Left lung (tissue), 10 donors: Measurements from ENCODE around the gene BLVRA. TPM values are rescaled to one million over a fixed set of nuclear protein-coding genes. Genes with fewer than 3 reads are reported as not detected.

Source experiments
- ATAC-seq: fragments of 200-7000 bp; cut with Tn5 transposase; one replicate; pipeline ENCODE4 v1.9.1; 2020; ENCODE audit warnings: moderate library complexity
- DNase-seq, 4 donors: peaks; one replicate each; pipeline ENCODE4 v3.0.0-alpha.2; 2013 to 2020
- H3K27ac ChIP-seq, 2 donors: fragments of 200-600 bp; sonication (generic) in 1 of 2; one replicate each; pipeline versions ENCODE4 v1.5.0 to v1.8.0; 2020 to 2021
- H3K27me3 ChIP-seq, 2 donors: fragments of 200-600 bp; sonication (generic) in 1 of 2; one replicate each; pipeline versions ENCODE4 v1.5.0 to v1.8.0; 2020 to 2021
- H3K36me3 ChIP-seq, 2 donors: fragments of 200-600 bp; sonication (generic) in 1 of 2; one replicate each; pipeline versions ENCODE4 v1.5.0 to v1.8.0; 2020 to 2021
- H3K4me1 ChIP-seq, 2 donors: fragments of 200-600 bp; one replicate each; pipeline ENCODE4 v1.8.0; 2021
- H3K4me3 ChIP-seq, 2 donors: fragments of 200-600 bp; sonication (generic) in 1 of 2; one replicate each; pipeline versions ENCODE4 v1.5.0 to v1.8.0; 2020 to 2021; ENCODE audit warnings: mild to moderate bottlenecking in 1 of 2
- H3K9me3 ChIP-seq, 2 donors: fragments of 200-600 bp; sonication (generic) in 1 of 2; one replicate each; pipeline versions ENCODE4 v1.5.0 to v1.8.0; 2020 to 2021
- CTCF ChIP-seq, 2 donors: fragments of 200-600 bp; sonication (generic) in 1 of 2; IDR thresholded peaks; one replicate each; pipeline versions ENCODE4 v1.5.0 to v1.8.0; 2021; ENCODE audit warnings: antibody characterized with exemption in 2 of 2
- intact Hi-C, 2 donors: fragments of 100-400 bp; cut with DNase I; formaldehyde crosslinking; loops; one replicate each; pipeline versions ENCODE4 v1.11.2 to v1.14.2; 2022
- polyA plus RNA-seq, 6 donors: library from polyadenylated mRNA; unstranded; fragments of 120-200 nt; gene quantifications; one replicate each; pipeline ENCODE4 v1.2.1, GENCODE V29; 2013; ENCODE audit not compliant: insufficient read length in 6 of 6
- total RNA-seq, 2 donors: library from RNA; stranded (reverse); fragmentation: NEBNext Ultra II Directional; extraction: Animal tissue kit (Norgen Biotek cat#: 25700); gene quantifications; one replicate each; pipeline ENCODE4 v1.2.1, GENCODE V29; 2021
- donor health status: DM: no; HTN: yes; CAD: no.
- donor health status: DM: no; HTN: no; CAD: no.

The BLVRA gene
- total and polyA plus RNA-seq, 8 donors: 38.0 to 83.8 (median 46.1) TPM

GRCh38 chr7:43721193-43721806 is 37.2 kb upstream of the BLVRA start:
- intact Hi-C loops: loop anchor here in 1 of 2 donors (10.0 kb wide), 1 partner anchor 114 kb away; no protein-coding TSS in a partner anchor
- peak; percentile 69 for ATAC-seq

GRCh38 chr7:43723007-43723341 is 35.5 kb upstream of the BLVRA start:
- peaks cover 3 to 15% of the 10 kb centered on the region in 2 donors for H3K4me1 ChIP-seq
- H3K9me3 ChIP-seq: no peaks in the 10 kb centered on the region
- ATAC-seq (no peak), DNase-seq (no peak)
- no peak overlapping the region for H3K4me3 ChIP-seq
- no peak for TF ChIP-seq CTCF (IDR thresholded peaks at IDR 0.05)
- no peak overlapping the region for H3K27ac ChIP-seq
- H3K27me3 ChIP-seq: no peaks in the 10 kb centered on the region
- no peaks in the 10 kb centered on the region for H3K36me3 ChIP-seq
- intact Hi-C loops: loop anchor here in 1 of 2 donors (10.0 kb wide), 1 partner anchor 112 kb away; no protein-coding TSS in a partner anchor

More at GRCh38 chr7:43721193-43721806, 37.2 kb upstream of the BLVRA start:
- no peak overlapping the region for H3K27ac ChIP-seq
- H3K4me3 ChIP-seq: no peak overlapping the region
- H3K27me3 ChIP-seq: no peaks in the 10 kb centered on the region
- TF ChIP-seq CTCF (IDR thresholded peaks at IDR 0.05): peak; percentile 53 to 55
- H3K9me3 ChIP-seq: no peaks in the 10 kb centered on the region
- H3K4me1 ChIP-seq: peaks cover 0 to 4% of the 10 kb centered on the region in 2 donors
- H3K36me3 ChIP-seq: no peaks in the 10 kb centered on the region
- peak in 2 of 4 donors; percentile 49 to 66 for DNase-seq

- no peaks in the 10 kb centered on the region for H3K9me3 ChIP-seq
- H3K36me3 ChIP-seq: no peaks in the 10 kb centered on the region
- intact Hi-C loops: loop anchor here in 1 of 2 donors (10.0 kb wide), 1 partner anchor 110 kb away; no protein-coding TSS in a partner anchor
- DNase-seq (peak in 2 of 4 donors; percentile 20 to 60), ATAC-seq (no peak)
- no peak overlapping the region for H3K4me3 ChIP-seq
- peaks cover 7 to 30% of the 10 kb centered on the region in 2 donors for H3K4me1 ChIP-seq
- H3K27me3 ChIP-seq: no peaks in the 10 kb centered on the region
- TF ChIP-seq CTCF (IDR thresholded peaks at IDR 0.05): no peak
- H3K27ac ChIP-seq: no peak overlapping the region
These were observed 33.2 kb upstream of the BLVRA start for GRCh38 chr7:43725251-43725650.

GRCh38 chr7:43726466-43726865 is 32.0 kb upstream of the BLVRA start:
- Histone ChIP-seq H3K27ac (no peak overlapping the region), H3K9me3 (no peaks in the 10 kb centered on the region), H3K27me3 (no peaks in the 10 kb centered on the region), H3K4me3 (no peak overlapping the region), H3K4me1 (peaks cover 7 to 28% of the 10 kb centered on the region in 2 donors), H3K36me3 (no peaks in the 10 kb centered on the region)
- ATAC-seq (no peak), DNase-seq (no peak)
- intact Hi-C loops: loop anchor here in 1 of 2 donors (10.0 kb wide), 1 partner anchor 108 kb away; no protein-coding TSS in a partner anchor
- no peak for TF ChIP-seq CTCF (IDR thresholded peaks at IDR 0.05)

GRCh38 chr7:43727003-43727402 is 31.5 kb upstream of the BLVRA start:
- Histone ChIP-seq H3K27ac (no peak overlapping the region), H3K4me1 (peaks cover 7 to 28% of the 10 kb centered on the region in 2 donors), H3K36me3 (no peaks in the 10 kb centered on the region), H3K9me3 (no peaks in the 10 kb centered on the region), H3K27me3 (no peaks in the 10 kb centered on the region), H3K4me3 (no peak overlapping the region)
- intact Hi-C loops: loop anchor here in 1 of 2 donors (10.0 kb wide), 1 partner anchor 108 kb away; no protein-coding TSS in a partner anchor
- ATAC-seq (no peak), DNase-seq (no peak)
- no peak for TF ChIP-seq CTCF (IDR thresholded peaks at IDR 0.05)
